ENCODE data around the gene PPP2R3B.

Gene PPP2R3B

GRCh38 chrX:361231-362145 lies 25.2 kb downstream of the PPP2R3B start:
- TF ChIP-seq POLR2AphosphoS5 (IDR thresholded peaks at IDR 0.05; ENCODE audit: low read depth), result no peak
- TF ChIP-seq SPI1 (IDR thresholded peaks at IDR 0.05; ENCODE audit: borderline replicate concordance, low read depth), result no peak
- H3K27me3 ChIP-seq (ENCODE audit: insufficient read depth, poor library complexity, severe bottlenecking), result no peaks in the 10 kb centered on the region
- H3K27ac ChIP-seq (replicated peaks), result no peak overlapping the region
- H3K4me3 ChIP-seq (replicated peaks; ENCODE audit: insufficient read depth, low read length), result no peak overlapping the region
- no peak for DNase-seq (ENCODE audit: low read depth in 1 of 2, low spot score in 1 of 2)

GRCh38 chrX:360496-361150 lies 26.1 kb downstream of the PPP2R3B start:
- DNase-seq (ENCODE audit: low read depth in 1 of 2, low spot score in 1 of 2), result no peak
- Histone ChIP-seq H3K4me3 (replicated peaks; ENCODE audit: insufficient read depth, low read length) (no peak overlapping the region), H3K27me3 (ENCODE audit: insufficient read depth, poor library complexity, severe bottlenecking) (no peaks in the 10 kb centered on the region), H3K27ac (replicated peaks) (no peak overlapping the region)
- TF ChIP-seq GABPA (IDR thresholded peaks at IDR 0.05; ENCODE audit: low read depth) (no peak), POLR2AphosphoS5 (IDR thresholded peaks at IDR 0.05; ENCODE audit: low read depth) (no peak), SPI1 (IDR thresholded peaks at IDR 0.05; ENCODE audit: borderline replicate concordance, low read depth) (no peak)
- TF ChIP-seq, protein P1, sequence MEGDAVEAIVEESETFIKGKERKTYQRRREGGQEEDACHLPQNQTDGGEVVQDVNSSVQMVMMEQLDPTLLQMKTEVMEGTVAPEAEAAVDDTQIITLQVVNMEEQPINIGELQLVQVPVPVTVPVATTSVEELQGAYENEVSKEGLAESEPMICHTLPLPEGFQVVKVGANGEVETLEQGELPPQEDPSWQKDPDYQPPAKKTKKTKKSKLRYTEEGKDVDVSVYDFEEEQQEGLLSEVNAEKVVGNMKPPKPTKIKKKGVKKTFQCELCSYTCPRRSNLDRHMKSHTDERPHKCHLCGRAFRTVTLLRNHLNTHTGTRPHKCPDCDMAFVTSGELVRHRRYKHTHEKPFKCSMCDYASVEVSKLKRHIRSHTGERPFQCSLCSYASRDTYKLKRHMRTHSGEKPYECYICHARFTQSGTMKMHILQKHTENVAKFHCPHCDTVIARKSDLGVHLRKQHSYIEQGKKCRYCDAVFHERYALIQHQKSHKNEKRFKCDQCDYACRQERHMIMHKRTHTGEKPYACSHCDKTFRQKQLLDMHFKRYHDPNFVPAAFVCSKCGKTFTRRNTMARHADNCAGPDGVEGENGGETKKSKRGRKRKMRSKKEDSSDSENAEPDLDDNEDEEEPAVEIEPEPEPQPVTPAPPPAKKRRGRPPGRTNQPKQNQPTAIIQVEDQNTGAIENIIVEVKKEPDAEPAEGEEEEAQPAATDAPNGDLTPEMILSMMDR (IDR thresholded peaks at IDR 0.05; ENCODE audit: insufficient read depth, low read length), result no peak
- TF ChIP-seq, protein P2, sequence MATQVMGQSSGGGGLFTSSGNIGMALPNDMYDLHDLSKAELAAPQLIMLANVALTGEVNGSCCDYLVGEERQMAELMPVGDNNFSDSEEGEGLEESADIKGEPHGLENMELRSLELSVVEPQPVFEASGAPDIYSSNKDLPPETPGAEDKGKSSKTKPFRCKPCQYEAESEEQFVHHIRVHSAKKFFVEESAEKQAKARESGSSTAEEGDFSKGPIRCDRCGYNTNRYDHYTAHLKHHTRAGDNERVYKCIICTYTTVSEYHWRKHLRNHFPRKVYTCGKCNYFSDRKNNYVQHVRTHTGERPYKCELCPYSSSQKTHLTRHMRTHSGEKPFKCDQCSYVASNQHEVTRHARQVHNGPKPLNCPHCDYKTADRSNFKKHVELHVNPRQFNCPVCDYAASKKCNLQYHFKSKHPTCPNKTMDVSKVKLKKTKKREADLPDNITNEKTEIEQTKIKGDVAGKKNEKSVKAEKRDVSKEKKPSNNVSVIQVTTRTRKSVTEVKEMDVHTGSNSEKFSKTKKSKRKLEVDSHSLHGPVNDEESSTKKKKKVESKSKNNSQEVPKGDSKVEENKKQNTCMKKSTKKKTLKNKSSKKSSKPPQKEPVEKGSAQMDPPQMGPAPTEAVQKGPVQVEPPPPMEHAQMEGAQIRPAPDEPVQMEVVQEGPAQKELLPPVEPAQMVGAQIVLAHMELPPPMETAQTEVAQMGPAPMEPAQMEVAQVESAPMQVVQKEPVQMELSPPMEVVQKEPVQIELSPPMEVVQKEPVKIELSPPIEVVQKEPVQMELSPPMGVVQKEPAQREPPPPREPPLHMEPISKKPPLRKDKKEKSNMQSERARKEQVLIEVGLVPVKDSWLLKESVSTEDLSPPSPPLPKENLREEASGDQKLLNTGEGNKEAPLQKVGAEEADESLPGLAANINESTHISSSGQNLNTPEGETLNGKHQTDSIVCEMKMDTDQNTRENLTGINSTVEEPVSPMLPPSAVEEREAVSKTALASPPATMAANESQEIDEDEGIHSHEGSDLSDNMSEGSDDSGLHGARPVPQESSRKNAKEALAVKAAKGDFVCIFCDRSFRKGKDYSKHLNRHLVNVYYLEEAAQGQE (IDR thresholded peaks at IDR 0.05; ENCODE audit: insufficient replicate concordance, low read depth), result no peak

DNA sequence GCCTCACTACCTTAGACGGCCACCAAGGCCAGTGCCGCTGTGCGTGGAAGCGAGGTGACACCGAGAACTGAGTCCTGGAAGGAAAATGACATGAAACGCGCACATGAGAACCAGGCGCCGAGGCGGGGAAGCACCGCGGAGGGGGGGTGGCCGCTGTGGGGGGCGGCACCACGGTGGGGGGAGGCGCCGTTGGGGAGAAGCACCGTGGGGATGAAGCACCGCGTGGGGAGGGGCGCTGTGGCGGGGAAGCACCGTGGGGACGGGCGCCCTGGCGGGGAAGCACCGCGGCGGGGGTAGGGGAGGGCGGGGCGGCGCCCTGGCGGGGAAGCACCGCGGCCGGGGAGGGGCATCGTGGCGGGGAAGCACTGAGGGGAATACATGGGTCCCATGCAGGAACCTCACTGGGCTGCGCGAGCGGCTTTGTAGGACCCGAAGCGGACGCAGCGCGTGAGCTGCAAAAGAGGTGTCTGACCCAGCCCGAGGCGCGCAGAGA lies 28.0 kb downstream of the PPP2R3B start:
- Histone ChIP-seq H3K4me3 (replicated peaks; ENCODE audit: insufficient read depth, low read length) (no peak overlapping the region), H3K27me3 (ENCODE audit: insufficient read depth, poor library complexity, severe bottlenecking) (no peaks in the 10 kb centered on the region), H3K27ac (replicated peaks) (no peak overlapping the region)
- no peak for DNase-seq (ENCODE audit: low read depth in 1 of 2, low spot score in 1 of 2)
- TF ChIP-seq GABPA (IDR thresholded peaks at IDR 0.05; ENCODE audit: low read depth) (no peak), SPI1 (IDR thresholded peaks at IDR 0.05; ENCODE audit: borderline replicate concordance, low read depth) (no peak), POLR2AphosphoS5 (IDR thresholded peaks at IDR 0.05; ENCODE audit: low read depth) (no peak)
- TF ChIP-seq, protein P2 (IDR thresholded peaks at IDR 0.05; ENCODE audit: insufficient replicate concordance, low read depth), result no peak
- TF ChIP-seq, protein P1 (IDR thresholded peaks at IDR 0.05; ENCODE audit: insufficient read depth, low read length), result no peak

Measured in HL-60 (cell line).